ENCODE data around the gene RGS11. TPM values are rescaled to one million over a fixed set of nuclear protein-coding genes. Genes with fewer than 3 reads are reported as not detected.

The RGS11 gene
- total and polyA plus RNA-seq, 2 donors (not counting 1 experiment from before 2014, with no cell fraction given), result 1.1 to 6.3 TPM

DNA sequence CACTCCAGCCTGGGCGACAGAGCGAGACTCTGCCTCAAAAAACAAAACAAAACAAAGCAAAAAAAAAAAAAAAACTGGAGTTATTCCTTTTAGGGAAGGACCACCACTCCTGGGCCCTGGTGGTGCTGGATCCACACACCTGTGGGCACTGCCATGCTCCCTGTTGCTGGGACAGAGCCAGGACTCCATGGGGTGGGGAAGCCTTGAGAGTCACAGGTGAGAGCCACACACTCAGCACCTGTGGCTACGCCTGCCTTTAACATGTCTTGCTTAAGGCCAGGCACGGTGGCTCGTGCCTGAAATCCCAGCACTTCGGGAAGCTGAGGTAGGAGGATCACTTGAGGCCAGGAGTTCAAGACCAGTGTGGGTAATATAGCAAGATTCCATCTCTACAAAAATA is 25.5 kb upstream of the RGS11 start:
- no peak overlapping the region for H3K27ac ChIP-seq (ENCODE audit: insufficient read depth, low read length)
- no peak for TF ChIP-seq CTCF (conservative IDR thresholded peaks at IDR 0.05 in 1 of 2, IDR thresholded peaks at IDR 0.05 in 1 of 2; ENCODE audit: low read depth in 1 of 2, low read length in 2 of 2)
- no peak for TF ChIP-seq EZH2 (IDR thresholded peaks at IDR 0.05; ENCODE audit: low read length, missing control alignments)
- no peak for DNase-seq (ENCODE audit: low read depth in 2 of 2)
- H4K20me1 ChIP-seq (ENCODE audit: control insufficient read depth, extremely low read depth, insufficient read depth, low read length), result no peaks in the 10 kb centered on the region
- H3K4me2 ChIP-seq (ENCODE audit: extremely low read depth, insufficient read depth, low read length), result no peak overlapping the region
- no peaks in the 10 kb centered on the region for H3K9me3 ChIP-seq (ENCODE audit: control insufficient read depth, insufficient read depth, low read depth, low read length)
- H3K36me3 ChIP-seq (ENCODE audit: control insufficient read depth, insufficient read depth, low read length), result peaks cover 13% of the 10 kb centered on the region
- no peaks in the 10 kb centered on the region for H3K27me3 ChIP-seq (ENCODE audit: control insufficient read depth, insufficient read depth, low read length)
- H3K4me1 ChIP-seq (ENCODE audit: control insufficient read depth, extremely low read depth, insufficient read depth, low read length), result no peaks in the 10 kb centered on the region
- no peak overlapping the region for H2AFZ ChIP-seq (ENCODE audit: low read length)
- H3K9ac ChIP-seq (ENCODE audit: insufficient read depth, low read length), result no peak overlapping the region
- no peaks in the 10 kb centered on the region for H3K79me2 ChIP-seq (ENCODE audit: control insufficient read depth, insufficient read depth, low read length)
- H3K4me3 ChIP-seq (replicated peaks in 1 of 4; ENCODE audit: control extremely low read depth in 1 of 4, insufficient read depth in 1 of 4, low read depth in 3 of 4, low read length in 4 of 4), result no peak overlapping the region

GRCh38 chr16:297832-298231 is 22.1 kb upstream of the RGS11 start:
- H3K4me3 ChIP-seq (replicated peaks in 1 of 4; ENCODE audit: control extremely low read depth in 1 of 4, insufficient read depth in 1 of 4, low read depth in 3 of 4, low read length in 4 of 4), result no peak overlapping the region
- no peak overlapping the region for H3K9ac ChIP-seq (ENCODE audit: insufficient read depth, low read length)
- H3K36me3 ChIP-seq (ENCODE audit: control insufficient read depth, insufficient read depth, low read length), result peaks cover 11% of the 10 kb centered on the region
- no peak overlapping the region for H3K27ac ChIP-seq (ENCODE audit: insufficient read depth, low read length)
- no peaks in the 10 kb centered on the region for H3K9me3 ChIP-seq (ENCODE audit: control insufficient read depth, insufficient read depth, low read depth, low read length)
- no peak for TF ChIP-seq CTCF (conservative IDR thresholded peaks at IDR 0.05 in 1 of 2, IDR thresholded peaks at IDR 0.05 in 1 of 2; ENCODE audit: low read depth in 1 of 2, low read length in 2 of 2)
- no peak overlapping the region for H2AFZ ChIP-seq (ENCODE audit: low read length)
- H3K27me3 ChIP-seq (ENCODE audit: control insufficient read depth, insufficient read depth, low read length), result no peaks in the 10 kb centered on the region
- H4K20me1 ChIP-seq (ENCODE audit: control insufficient read depth, extremely low read depth, insufficient read depth, low read length), result no peaks in the 10 kb centered on the region
- no peak for DNase-seq (ENCODE audit: low read depth in 2 of 2)
- no peaks in the 10 kb centered on the region for H3K4me1 ChIP-seq (ENCODE audit: control insufficient read depth, extremely low read depth, insufficient read depth, low read length)
- no peak overlapping the region for H3K4me2 ChIP-seq (ENCODE audit: extremely low read depth, insufficient read depth, low read length)
- no peaks in the 10 kb centered on the region for H3K79me2 ChIP-seq (ENCODE audit: control insufficient read depth, insufficient read depth, low read length)

GRCh38 chr16:296806-297510 is 21.2 kb upstream of the RGS11 start:
- no peaks in the 10 kb centered on the region for H3K9me3 ChIP-seq (ENCODE audit: control insufficient read depth, insufficient read depth, low read depth, low read length)
- TF ChIP-seq EZH2 (IDR thresholded peaks at IDR 0.05; ENCODE audit: low read length, missing control alignments) (no peak), CTCF (conservative IDR thresholded peaks at IDR 0.05 in 1 of 2, IDR thresholded peaks at IDR 0.05 in 1 of 2; ENCODE audit: low read depth in 1 of 2, low read length in 2 of 2) (no peak)
- H3K27me3 ChIP-seq (ENCODE audit: control insufficient read depth, insufficient read depth, low read length), result no peaks in the 10 kb centered on the region
- H3K27ac ChIP-seq (ENCODE audit: insufficient read depth, low read length), result no peak overlapping the region
- no peak overlapping the region for H3K4me3 ChIP-seq (replicated peaks in 1 of 4; ENCODE audit: control extremely low read depth in 1 of 4, insufficient read depth in 1 of 4, low read depth in 3 of 4, low read length in 4 of 4)
- no peak for DNase-seq (ENCODE audit: low read depth in 2 of 2)
- H3K79me2 ChIP-seq (ENCODE audit: control insufficient read depth, insufficient read depth, low read length), result no peaks in the 10 kb centered on the region
- no peaks in the 10 kb centered on the region for H4K20me1 ChIP-seq (ENCODE audit: control insufficient read depth, extremely low read depth, insufficient read depth, low read length)
- H3K4me2 ChIP-seq (ENCODE audit: extremely low read depth, insufficient read depth, low read length), result no peak overlapping the region
- H3K36me3 ChIP-seq (ENCODE audit: control insufficient read depth, insufficient read depth, low read length), result peaks cover 12% of the 10 kb centered on the region
- no peak overlapping the region for H3K9ac ChIP-seq (ENCODE audit: insufficient read depth, low read length)
- H2AFZ ChIP-seq (ENCODE audit: low read length), result no peak overlapping the region
- H3K4me1 ChIP-seq (ENCODE audit: control insufficient read depth, extremely low read depth, insufficient read depth, low read length), result no peaks in the 10 kb centered on the region
